HepG2 (cell line): ENCODE measurements around the gene XPC. TPM values are rescaled to one million over a fixed set of nuclear protein-coding genes. Genes with fewer than 3 reads are reported as not detected.

Experiments
- ATAC-seq: fragments of 200-7000 bp; cut with Tn5 transposase; 3 replicates; pipeline ENCODE4 v1.9.1; 2020; ENCODE audit warnings: mild to moderate bottlenecking, moderate library complexity
- BruUV-seq: library from RNA; stranded (reverse); fragments of 400-500 nt; replicated peaks from 2 replicates; lab custom pipeline; 2021; lab: Mats Ljungman, UMichigan
- CTCF ChIA-PET: fragments of 300-600 bp; formaldehyde crosslinking; extraction: SDS; loops from one replicate; lab custom pipeline; 2021; ENCODE audit warnings: low total read pairs, inconsistent platforms, low intra/inter-chr PET ratio; lab: Yijun Ruan, JAX
- POLR2A ChIA-PET: fragments of 350-600 bp; sonication (Branson Sonifier 250); formaldehyde crosslinking; loops from one replicate; lab custom pipeline; 2020; ENCODE audit warnings: antibody characterized with exemption, inconsistent platforms; lab: Yijun Ruan, JAX
- DNase-seq: peaks from one replicate; pipeline ENCODE4 v3.0.0-alpha.2; 2015; ENCODE audit warnings: low spot score
- FAIRE-seq: peaks from 3 replicates; lab custom pipeline; 2011; peaks lifted over from hg19 to GRCh38; lab: Jason Lieb, UNC
- H2AFZ ChIP-seq: one replicate; pipeline ENCODE4 v1.6.1; 2011; ENCODE audit warnings: low read length, inconsistent platforms
- H3K27ac ChIP-seq: fragments of 300-600 bp; 3 replicates; pipeline ENCODE4 v1.8.0; 2011; ENCODE audit warnings: mixed run types, mild to moderate bottlenecking, mixed read lengths, low read length, inconsistent platforms; ENCODE audit not compliant: insufficient read depth; ENCODE audit errors: extremely low read length
- H3K27me3 ChIP-seq, 2 experiments: fragments of 200-600 bp in 1 of 2; 2 replicates in 1 of 2; 3 replicates in 1 of 2; pipeline versions ENCODE4 v1.6.0 to v1.8.0; 2011; ENCODE audit warnings: low read length in 2 of 2, mild to moderate bottlenecking in 2 of 2, moderate library complexity in 2 of 2, inconsistent platforms in 1 of 2; ENCODE audit not compliant: insufficient read depth in 2 of 2, control insufficient read depth in 1 of 2
- H3K36me3 ChIP-seq, 2 experiments: fragments of 200-600 bp in 1 of 2; replicated peaks in 1 of 2; 2 replicates in 1 of 2; 3 replicates in 1 of 2; pipeline versions ENCODE4 v1.5.1 to v1.8.0; 2011; ENCODE audit warnings: low read length in 2 of 2, inconsistent platforms in 1 of 2; ENCODE audit not compliant: insufficient read depth in 2 of 2, control insufficient read depth in 1 of 2
- H3K4me1 ChIP-seq: 2 replicates; pipeline ENCODE4 v1.5.1; 2012; ENCODE audit warnings: low read length, inconsistent platforms; ENCODE audit not compliant: insufficient read depth
- H3K4me2 ChIP-seq: 2 replicates; pipeline ENCODE4 v1.6.0; 2011; ENCODE audit warnings: low read depth, low read length, inconsistent platforms
- H3K4me3 ChIP-seq, 3 experiments: fragments of 200-600 bp in 1 of 3; sonication (generic), shearing (Covaris generic) in 1 of 3; replicated peaks in 1 of 3; 2 replicates each; pipeline ENCODE4 v1.5.1; 2011 to 2016; ENCODE audit warnings: low read length in 3 of 3, inconsistent platforms in 2 of 3, low read depth in 2 of 3, mild to moderate bottlenecking in 2 of 3, control low read depth in 1 of 3, mixed read lengths in 1 of 3; ENCODE audit not compliant: insufficient read depth in 1 of 3
- H3K79me2 ChIP-seq: one replicate; pipeline ENCODE4 v1.6.1; 2011; ENCODE audit warnings: low read length, inconsistent platforms; ENCODE audit not compliant: insufficient read depth
- H3K9ac ChIP-seq: 2 replicates; pipeline ENCODE4 v1.6.0; 2011; ENCODE audit warnings: mild to moderate bottlenecking, low read depth, low read length, inconsistent platforms; ENCODE audit not compliant: insufficient read depth
- H3K9me3 ChIP-seq: 2 replicates; pipeline ENCODE4 v1.5.1; 2012; ENCODE audit warnings: mild to moderate bottlenecking, low read length
- H4K20me1 ChIP-seq: 2 replicates; pipeline ENCODE4 v1.6.0; 2011; ENCODE audit warnings: inconsistent platforms, mild to moderate bottlenecking, low read length, moderate library complexity; ENCODE audit not compliant: insufficient read depth
- ZNF777 ChIP-seq: sonication (generic); formaldehyde crosslinking; IDR thresholded peaks from 2 replicates; pipeline ENCODE4 v1.4.0; 2020; ENCODE audit warnings: missing genetic modification reagents
- WGBS: methylation state at CpG from one replicate; pipeline ENCODE4 v1.1.6; 2017; ENCODE audit warnings: low lambda C conversion rate; 5-methylcytosine and 5-hydroxymethylcytosine counted together
- in situ Hi-C: cut with HindIII; loops from 2 replicates; pipeline ENCODE4 v1.10.0; 2017; ENCODE audit warnings: low pct_unique_long_range_greater_than_20kb; ENCODE audit not compliant: extremely low pct_ligation_motif_present
- intact Hi-C: fragments of 100-400 bp; cut with micrococcal nuclease; formaldehyde crosslinking; loops from one replicate; pipeline ENCODE4 v1.10.0; 2022; ENCODE audit not compliant: unreplicated experiment
- polyA plus RNA-seq, 8 experiments: library from polyadenylated mRNA; depleted of rRNA in 3 of 8; stranded (reverse) in 7 of 8; unstranded in 1 of 8; fragments of >200 nt; fragmentation: Illumina TruSeq in 4 of 8; extraction: Trizol in 4 of 8; gene quantifications; 2 replicates each; pipeline versions ENCODE4 v1.2.1 to v1.2.3, GENCODE V29; 2011 to 2016; ENCODE audit warnings: low read depth in 4 of 8, missing spikeins in 1 of 8, mixed read lengths in 1 of 8; ENCODE audit not compliant: insufficient read depth in 1 of 8
- total RNA-seq, 5 experiments: library from RNA; depleted of rRNA; stranded (reverse); fragments of >200 nt; fragmentation: Illumina TruSeq; extraction: Trizol; gene quantifications; 2 replicates each; pipeline ENCODE4 v1.2.3, GENCODE V29; 2016; ENCODE audit warnings: low read depth in 1 of 5
- TF ChIP-seq, protein P1 (sequence below): sonication (generic); formaldehyde crosslinking; IDR thresholded peaks from 2 replicates; pipeline ENCODE4 v1.4.0; 2020; ENCODE audit warnings: missing genetic modification reagents

Gene XPC
- total and polyA plus RNA-seq, 2 of the 13 experiments (the other 11 are each of a cell fraction or from before 2014, with no cell fraction given), result 9.4 to 24.1 TPM

DNA sequence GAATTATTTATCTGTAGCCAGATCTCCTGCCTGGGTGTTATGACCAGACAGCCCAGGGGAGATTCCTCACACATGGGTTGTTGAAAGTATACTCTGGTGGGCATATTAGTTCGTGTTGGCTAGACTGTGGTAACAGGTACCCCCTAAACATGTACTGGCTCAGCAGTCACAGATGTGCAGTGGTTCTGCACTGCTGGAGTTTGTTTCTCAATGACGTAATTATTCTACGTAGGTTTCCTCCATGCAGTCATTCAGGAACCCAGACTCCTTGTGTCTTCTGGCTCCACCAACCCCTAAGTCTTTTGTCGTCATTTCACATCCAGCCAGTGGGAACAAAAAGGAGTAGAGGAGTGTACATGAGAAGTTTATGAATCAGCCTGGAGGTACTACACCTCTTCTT lies 16.5 kb upstream of the XPC start:
- H3K9ac ChIP-seq, result no peak overlapping the region
- peaks cover 12% of the 10 kb centered on the region; the same call in 1 of the 2 replicates for H3K4me1 ChIP-seq
- no peaks in the 10 kb centered on the region for H4K20me1 ChIP-seq
- no peak overlapping the region for H3K4me2 ChIP-seq
- POLR2A ChIA-PET, result interaction anchor here (1.4 kb wide), 1 partner anchor 17 kb away, joined by 3 read pairs; the partner anchor contains the start of genes LSM3 and XPC
- CTCF ChIA-PET, result no interaction called here
- in situ Hi-C loops (no loop called here), intact Hi-C loops (no loop called here)
- no peak for DNase-seq
- peaks cover 5 to 38% of the 10 kb centered on the region in 2 experiments; a peak in 4 of 5 replicates for H3K36me3 ChIP-seq
- H3K4me3 ChIP-seq, result no peak overlapping the region
- 96% methylated on average over 4 of the region's 4 CpGs for WGBS
- TF ChIP-seq, protein P1, sequence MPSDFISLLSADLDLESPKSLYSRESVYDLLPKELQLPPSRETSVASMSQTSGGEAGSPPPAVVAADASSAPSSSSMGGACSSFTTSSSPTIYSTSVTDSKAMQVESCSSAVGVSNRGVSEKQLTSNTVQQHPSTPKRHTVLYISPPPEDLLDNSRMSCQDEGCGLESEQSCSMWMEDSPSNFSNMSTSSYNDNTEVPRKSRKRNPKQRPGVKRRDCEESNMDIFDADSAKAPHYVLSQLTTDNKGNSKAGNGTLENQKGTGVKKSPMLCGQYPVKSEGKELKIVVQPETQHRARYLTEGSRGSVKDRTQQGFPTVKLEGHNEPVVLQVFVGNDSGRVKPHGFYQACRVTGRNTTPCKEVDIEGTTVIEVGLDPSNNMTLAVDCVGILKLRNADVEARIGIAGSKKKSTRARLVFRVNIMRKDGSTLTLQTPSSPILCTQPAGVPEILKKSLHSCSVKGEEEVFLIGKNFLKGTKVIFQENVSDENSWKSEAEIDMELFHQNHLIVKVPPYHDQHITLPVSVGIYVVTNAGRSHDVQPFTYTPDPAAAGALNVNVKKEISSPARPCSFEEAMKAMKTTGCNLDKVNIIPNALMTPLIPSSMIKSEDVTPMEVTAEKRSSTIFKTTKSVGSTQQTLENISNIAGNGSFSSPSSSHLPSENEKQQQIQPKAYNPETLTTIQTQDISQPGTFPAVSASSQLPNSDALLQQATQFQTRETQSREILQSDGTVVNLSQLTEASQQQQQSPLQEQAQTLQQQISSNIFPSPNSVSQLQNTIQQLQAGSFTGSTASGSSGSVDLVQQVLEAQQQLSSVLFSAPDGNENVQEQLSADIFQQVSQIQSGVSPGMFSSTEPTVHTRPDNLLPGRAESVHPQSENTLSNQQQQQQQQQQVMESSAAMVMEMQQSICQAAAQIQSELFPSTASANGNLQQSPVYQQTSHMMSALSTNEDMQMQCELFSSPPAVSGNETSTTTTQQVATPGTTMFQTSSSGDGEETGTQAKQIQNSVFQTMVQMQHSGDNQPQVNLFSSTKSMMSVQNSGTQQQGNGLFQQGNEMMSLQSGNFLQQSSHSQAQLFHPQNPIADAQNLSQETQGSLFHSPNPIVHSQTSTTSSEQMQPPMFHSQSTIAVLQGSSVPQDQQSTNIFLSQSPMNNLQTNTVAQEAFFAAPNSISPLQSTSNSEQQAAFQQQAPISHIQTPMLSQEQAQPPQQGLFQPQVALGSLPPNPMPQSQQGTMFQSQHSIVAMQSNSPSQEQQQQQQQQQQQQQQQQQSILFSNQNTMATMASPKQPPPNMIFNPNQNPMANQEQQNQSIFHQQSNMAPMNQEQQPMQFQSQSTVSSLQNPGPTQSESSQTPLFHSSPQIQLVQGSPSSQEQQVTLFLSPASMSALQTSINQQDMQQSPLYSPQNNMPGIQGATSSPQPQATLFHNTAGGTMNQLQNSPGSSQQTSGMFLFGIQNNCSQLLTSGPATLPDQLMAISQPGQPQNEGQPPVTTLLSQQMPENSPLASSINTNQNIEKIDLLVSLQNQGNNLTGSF (CRISPR knock-in tag), result no peak
- TF ChIP-seq ZNF777 (CRISPR knock-in tag), result no peak
- H3K9me3 ChIP-seq, result no peaks in the 10 kb centered on the region
- no TSS peak for BruUV-seq
- H3K27me3 ChIP-seq, result no peaks in the 10 kb centered on the region
- H2AFZ ChIP-seq, result no peak overlapping the region
- no peak overlapping the region for H3K27ac ChIP-seq
- no peak for ATAC-seq
- H3K79me2 ChIP-seq, result peaks cover 22% of the 10 kb centered on the region
- FAIRE-seq, result no peak
